K562 (cell line): ENCODE data around the gene TMEM156. TPM values are rescaled to one million over a fixed set of nuclear protein-coding genes. Genes with fewer than 3 reads are reported as not detected.

ENCODE experiments used
- ATAC-seq: fragments of 200-7000 bp; cut with Tn5 transposase; 3 replicates; pipeline ENCODE4 v1.9.1; 2020; ENCODE audit warnings: moderate library complexity
- BruUV-seq: library from RNA; stranded (reverse); fragments of 400-500 nt; replicated peaks from 2 replicates; lab custom pipeline; 2021; lab: Mats Ljungman, UMichigan
- CTCF ChIA-PET: fragments of 300-600 bp; formaldehyde crosslinking; extraction: SDS; loops from one replicate; lab custom pipeline; 2021; ENCODE audit warnings: low intra/inter-chr PET ratio; lab: Yijun Ruan, JAX
- POLR2A ChIA-PET: fragments of 300-600, 350-650 bp; sonication (Branson Sonifier 250); formaldehyde crosslinking; extraction: SDS; loops from one replicate; lab custom pipeline; 2021; ENCODE audit warnings: antibody characterized with exemption, inconsistent platforms; lab: Yijun Ruan, JAX
- DNase-seq, 4 experiments: peaks; one replicate each; pipeline versions ENCODE4 v3.0.0 to v3.0.0-alpha.2; 2011 to 2018; ENCODE audit warnings: low spot score in 3 of 4, mixed read lengths in 3 of 4; ENCODE audit errors: extremely low read depth in 1 of 4
- FAIRE-seq: peaks from 2 replicates; lab custom pipeline; 2011; peaks lifted over from hg19 to GRCh38; lab: Jason Lieb, UNC
- H2AFZ ChIP-seq: 2 replicates; pipeline ENCODE4 v1.6.0; 2011; ENCODE audit warnings: low read depth, low read length, control low read depth, inconsistent platforms
- H3K27ac ChIP-seq: fragments of 200-600 bp; 3 replicates; pipeline ENCODE4 v1.8.0; 2011; ENCODE audit warnings: low read depth, mild to moderate bottlenecking, control low read depth, inconsistent platforms, low read length, moderate library complexity, mixed read lengths; ENCODE audit errors: extremely low read depth
- H3K27me3 ChIP-seq, 2 experiments: fragments of 300-600 bp in 1 of 2; 2 replicates in 1 of 2; 3 replicates in 1 of 2; pipeline versions ENCODE4 v1.6.0 to v1.8.0; 2011; ENCODE audit warnings: inconsistent platforms in 2 of 2, low read length in 2 of 2, mild to moderate bottlenecking in 1 of 2, mixed read lengths in 1 of 2, moderate library complexity in 1 of 2; ENCODE audit not compliant: control insufficient read depth in 2 of 2, insufficient read depth in 2 of 2
- H3K36me3 ChIP-seq: fragments of 300-600 bp; 3 replicates; pipeline ENCODE4 v1.8.0; 2011; ENCODE audit warnings: mild to moderate bottlenecking, low read length, inconsistent platforms; ENCODE audit not compliant: control insufficient read depth, insufficient read depth
- H3K4me1 ChIP-seq, 2 experiments: fragments of 200-600 bp in 1 of 2; replicated peaks in 1 of 2; 2 replicates in 1 of 2; 3 replicates in 1 of 2; pipeline versions ENCODE4 v1.5.1 to v1.8.0; 2011; ENCODE audit warnings: inconsistent platforms in 2 of 2, low read length in 2 of 2, mild to moderate bottlenecking in 1 of 2, mixed read lengths in 1 of 2, moderate library complexity in 1 of 2; ENCODE audit not compliant: control insufficient read depth in 2 of 2, insufficient read depth in 2 of 2
- H3K4me2 ChIP-seq: 2 replicates; pipeline ENCODE4 v1.6.1; 2011; ENCODE audit warnings: low read length, control low read depth, inconsistent platforms, mixed read lengths; ENCODE audit not compliant: insufficient read depth
- H3K4me3 ChIP-seq: fragments of 200-600 bp; sonication (generic), shearing (Covaris generic); 2 replicates; pipeline ENCODE4 v1.5.1; 2016; ENCODE audit warnings: control low read depth, inconsistent platforms
- H3K79me2 ChIP-seq: fragments of 200-600 bp; 3 replicates; pipeline ENCODE4 v1.8.0; 2011; ENCODE audit warnings: low read length, inconsistent platforms; ENCODE audit not compliant: control insufficient read depth, insufficient read depth
- H3K9ac ChIP-seq, 2 experiments: 2 replicates each; pipeline versions ENCODE4 v1.6.0 to v1.6.1; 2011; ENCODE audit warnings: low read depth in 2 of 2, low read length in 2 of 2, control low read depth in 1 of 2, inconsistent platforms in 1 of 2, mild to moderate bottlenecking in 1 of 2, mixed read lengths in 1 of 2; ENCODE audit not compliant: insufficient read depth in 1 of 2
- H3K9me1 ChIP-seq: one replicate; pipeline ENCODE4 v1.6.0; 2011; ENCODE audit warnings: inconsistent platforms, mild to moderate bottlenecking, low read length, moderate library complexity; ENCODE audit not compliant: control insufficient read depth, insufficient read depth
- H3K9me3 ChIP-seq: replicated peaks from 2 replicates; pipeline ENCODE4 v1.5.1; 2011; ENCODE audit warnings: low read depth, low read length, inconsistent platforms; ENCODE audit not compliant: control insufficient read depth, insufficient read depth
- H4K20me1 ChIP-seq: replicated peaks from 2 replicates; pipeline ENCODE4 v1.6.1; 2011; ENCODE audit warnings: low read length, inconsistent platforms, mixed read lengths; ENCODE audit not compliant: control insufficient read depth, insufficient read depth
- BCL6 ChIP-seq: fragments of 250-450 bp; sonication (Bioruptor Pico); IDR thresholded peaks from 2 replicates; pipeline ENCODE4 v1.4.0; 2020
- DIDO1 ChIP-seq: fragments of 450-650 bp; IDR thresholded peaks from 2 replicates; pipeline ENCODE4 v1.6.1; 2016; ENCODE audit warnings: low read depth, missing biosample characterization, missing genetic modification characterization
- ESRRA ChIP-seq: fragments of 450-650 bp; IDR thresholded peaks from 2 replicates; pipeline ENCODE4 v1.6.1; 2014; ENCODE audit warnings: low read depth, mild to moderate bottlenecking, moderate library complexity, borderline replicate concordance
- FOSL1 ChIP-seq: fragments of 200-800 bp; sonication (Bioruptor generic); conservative IDR thresholded peaks from 2 replicates; pipeline ENCODE4 v1.6.1; 2016; ENCODE audit warnings: missing genetic modification characterization, missing compliant biosample characterization
- NR2C1 ChIP-seq, 2 experiments: fragments of 450-650 bp; IDR thresholded peaks; 2 replicates each; pipeline ENCODE4 v1.6.1; 2017; ENCODE audit warnings: mild to moderate bottlenecking in 2 of 2, antibody characterized with exemption in 1 of 2, inconsistent platforms in 1 of 2, missing compliant biosample characterization in 1 of 2, missing genetic modification characterization in 1 of 2
- XRCC4 ChIP-seq: IDR thresholded peaks from one replicate; pipeline ENCODE4 v1.6.1; 2011; ENCODE audit not compliant: insufficient read depth, insufficient read length; ENCODE audit errors: extremely low read depth
- ZBTB40 ChIP-seq, 2 experiments: fragments of 450-650 bp in 1 of 2; sonication (generic) in 1 of 2; formaldehyde crosslinking in 1 of 2; IDR thresholded peaks; 2 replicates each; pipeline versions ENCODE4 v1.7.1 to v1.9.0; 2016 to 2022; ENCODE audit warnings: inconsistent platforms in 1 of 2, mild to moderate bottlenecking in 1 of 2, missing genetic modification reagents in 1 of 2
- WGBS: fragments of 100-300 bp; shearing (Covaris generic); methylation state at CpG from one replicate; pipeline ENCODE4 v1.1.6; 2016; ENCODE audit warnings: low coverage, mixed read lengths; ENCODE audit not compliant: insufficient coverage; ENCODE audit errors: missing lambda C conversion rate; 5-methylcytosine and 5-hydroxymethylcytosine counted together
- in situ Hi-C: fragments of 300-500 bp; cut with MboI; formaldehyde crosslinking; loops from 4 replicates; pipeline ENCODE4 v1.15.0; 2018; ENCODE audit warnings: inconsistent platforms, mixed read lengths
- intact Hi-C: fragments of 100-400 bp; cut with micrococcal nuclease; formaldehyde crosslinking; loops from 2 replicates; pipeline ENCODE4 v1.14.2; 2022
- polyA plus RNA-seq, 8 experiments: library from polyadenylated mRNA; depleted of rRNA in 4 of 8; stranded (reverse) in 5 of 8; unstranded in 3 of 8; fragments of >200 nt; fragmentation: Nextera tagmentation in 2 of 8; fragmentation: Illumina TruSeq in 1 of 8; extraction: Ambion mirVana in 2 of 8; extraction: Trizol in 1 of 8; gene quantifications; 2 replicates each; pipeline versions ENCODE4 v1.2.1 to v1.2.3, GENCODE V29; 2011 to 2014; ENCODE audit warnings: inconsistent platforms in 1 of 8, missing spikeins in 1 of 8
- total RNA-seq, 7 experiments: library from RNA; depleted of rRNA in 6 of 7; stranded (reverse); fragments of >200 nt in 6 of 7; fragmentation: Illumina TruSeq in 2 of 7; extraction: Trizol in 2 of 7; gene quantifications; 2 replicates each; pipeline versions ENCODE4 v1.2.1 to v1.2.3, GENCODE V29; 2011 to 2021; ENCODE audit warnings: low replicate concordance in 1 of 7

The TMEM156 gene
- total and polyA plus RNA-seq, 9 of the 15 experiments (the other 6 are each of a cell fraction or from before 2014, with no cell fraction given): 3.5 to 9.6 (median 6.4) TPM

DNA sequence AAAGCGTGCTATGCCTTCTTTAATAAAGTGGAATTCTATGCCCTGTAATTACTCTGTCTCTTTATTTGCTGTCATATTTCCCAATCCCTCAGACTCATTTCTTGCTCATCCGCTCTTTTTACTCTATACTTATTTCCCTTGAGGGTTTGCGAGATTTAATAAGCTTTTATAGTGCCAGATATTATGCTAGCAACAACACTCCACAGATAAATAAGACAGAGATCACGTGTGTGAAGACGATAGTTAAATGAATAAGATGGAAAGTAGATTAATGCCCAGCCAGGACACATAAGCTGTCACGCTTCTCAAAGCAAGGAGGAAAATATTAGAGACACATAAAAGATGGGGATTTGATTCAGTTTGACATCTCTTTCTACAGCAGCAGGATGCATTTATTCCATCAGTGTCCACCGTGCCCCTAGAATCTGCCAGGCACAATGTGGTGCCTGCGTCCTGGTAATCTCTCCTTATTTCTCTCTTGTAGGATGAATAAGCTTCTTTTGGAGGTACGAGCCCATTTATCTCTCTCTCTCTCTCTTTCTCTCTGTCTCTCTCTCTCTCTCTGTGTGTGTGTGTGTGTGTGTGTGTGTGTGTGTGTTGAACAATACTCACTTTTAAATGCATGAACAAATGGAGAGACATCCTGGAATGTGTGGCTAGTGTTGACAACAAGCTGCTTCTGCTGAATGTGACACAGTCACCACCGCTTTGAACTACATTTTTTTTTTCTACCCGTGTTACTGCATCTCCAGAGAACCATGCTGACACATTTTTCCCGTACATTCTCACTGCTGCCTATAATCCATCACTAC is 48.2 kb downstream of the TMEM156 start (continued):
- TF ChIP-seq NR2C1 (IDR thresholded peaks at IDR 0.05): no peak
- no peak for TF ChIP-seq NR2C1 (tag; IDR thresholded peaks at IDR 0.05)
- TF ChIP-seq ESRRA: no peak
- no peak for TF ChIP-seq XRCC4
- TF ChIP-seq DIDO1 (tag): no peak
- TF ChIP-seq BCL6 (CRISPR knock-in tag): no peak

GRCh38 chr4:38983291-38983690 is 48.9 kb downstream of the TMEM156 start:
- DNase-seq: no peak
- no peak overlapping the region for H3K4me3 ChIP-seq
- H3K9ac ChIP-seq: no peak overlapping the region
- H3K27me3 ChIP-seq: no peaks in the 10 kb centered on the region
- WGBS: 35% methylated on average over 6 of the region's 6 CpGs
- H3K36me3 ChIP-seq: peaks cover 3% of the 10 kb centered on the region; the same call in 1 of the 3 replicates
- no peaks in the 10 kb centered on the region for H3K79me2 ChIP-seq
- in situ Hi-C loops (no loop called here), intact Hi-C loops (no loop called here)
- H3K9me3 ChIP-seq: no peaks in the 10 kb centered on the region
- BruUV-seq: no TSS peak
- H4K20me1 ChIP-seq: no peaks in the 10 kb centered on the region
- no peak overlapping the region for H2AFZ ChIP-seq
- CTCF ChIA-PET: no interaction called here
- FAIRE-seq: no peak
- H3K4me1 ChIP-seq: no peaks in the 10 kb centered on the region; a peak in 1 of 5 replicates
- no peak for ATAC-seq
- POLR2A ChIA-PET: no interaction called here
- no peak overlapping the region for H3K27ac ChIP-seq
- no peaks in the 10 kb centered on the region for H3K9me1 ChIP-seq
- H3K4me2 ChIP-seq: no peak overlapping the region
- TF ChIP-seq ZBTB40 (IDR thresholded peaks at IDR 0.05): no peak
- no peak for TF ChIP-seq ZBTB40 (CRISPR knock-in tag; IDR thresholded peaks at IDR 0.05)
- TF ChIP-seq FOSL1 (tag): no peak
